HEK293T (cell line): ENCODE results near the gene MT1M.

ENCODE experiments used
- CTCF ChIA-PET: fragments of 350-600 bp; formaldehyde crosslinking; extraction: SDS; loops from one replicate; lab custom pipeline; 2021; ENCODE audit warnings: antibody characterized with exemption, inconsistent platforms; lab: Yijun Ruan, JAX
- POLR2A ChIA-PET: fragments of 350-600 bp; formaldehyde crosslinking; extraction: SDS; loops from one replicate; lab custom pipeline; 2020; ENCODE audit warnings: antibody characterized with exemption, inconsistent platforms; lab: Yijun Ruan, JAX
- DNase-seq: peaks from one replicate; pipeline ENCODE4 v3.0.0; 2012; ENCODE audit warnings: mixed read lengths; ENCODE audit errors: extremely low spot score
- ARNT ChIP-seq: fragments of 450-650 bp; IDR thresholded peaks from 2 replicates; pipeline ENCODE4 v1.6.1; 2017; ENCODE audit warnings: mild to moderate bottlenecking
- BHLHE40 ChIP-seq: fragments of 450-650 bp; IDR thresholded peaks from 2 replicates; pipeline ENCODE4 v1.6.1; 2016; ENCODE audit warnings: mild to moderate bottlenecking, moderate library complexity, borderline replicate concordance
- CTBP1 ChIP-seq: fragments of 450-650 bp; IDR thresholded peaks from 2 replicates; pipeline ENCODE4 v1.6.1; 2016; ENCODE audit warnings: borderline replicate concordance
- ELF4 ChIP-seq: fragments of 450-650 bp; IDR thresholded peaks from 2 replicates; pipeline ENCODE4 v1.6.1; 2017; ENCODE audit warnings: antibody characterized with exemption
- FOXA1 ChIP-seq: fragments of 450-650 bp; IDR thresholded peaks from 2 replicates; pipeline ENCODE4 v1.6.1; 2016; ENCODE audit warnings: mild to moderate bottlenecking
- FOXK2 ChIP-seq: fragments of 450-650 bp; IDR thresholded peaks from 2 replicates; pipeline ENCODE4 v1.6.1; 2016; ENCODE audit warnings: mild to moderate bottlenecking
- FOXM1 ChIP-seq: fragments of 450-650 bp; IDR thresholded peaks from 2 replicates; pipeline ENCODE4 v1.6.1; 2017; ENCODE audit warnings: mild to moderate bottlenecking, borderline replicate concordance
- HDGF ChIP-seq: fragments of 450-650 bp; IDR thresholded peaks from 2 replicates; pipeline ENCODE4 v1.6.1; 2017; ENCODE audit warnings: antibody characterized with exemption, borderline replicate concordance
- L3MBTL2 ChIP-seq: fragments of 450-650 bp; conservative IDR thresholded peaks from 2 replicates; pipeline ENCODE4 v1.6.1; 2016; ENCODE audit warnings: mild to moderate bottlenecking
- LEF1 ChIP-seq: fragments of 450-650 bp; IDR thresholded peaks from 2 replicates; pipeline ENCODE4 v1.6.1; 2017; ENCODE audit warnings: mild to moderate bottlenecking, borderline replicate concordance
- NFRKB ChIP-seq: fragments of 450-650 bp; IDR thresholded peaks from 2 replicates; pipeline ENCODE4 v1.6.1; 2016; ENCODE audit warnings: mild to moderate bottlenecking, moderate library complexity
- SP1 ChIP-seq: fragments of 450-650 bp; IDR thresholded peaks from 2 replicates; pipeline ENCODE4 v1.6.1; 2017
- SUZ12 ChIP-seq: fragments of 450-650 bp; IDR thresholded peaks from 2 replicates; pipeline ENCODE4 v1.6.1; 2016; ENCODE audit warnings: mild to moderate bottlenecking
- TARDBP ChIP-seq: fragments of 450-650 bp; IDR thresholded peaks from 2 replicates; pipeline ENCODE4 v1.6.1; 2016
- ZNF384 ChIP-seq: fragments of 450-650 bp; IDR thresholded peaks from 2 replicates; pipeline ENCODE4 v1.6.1; 2016
- TF ChIP-seq, protein P1 (sequence below): fragments of 450-650 bp; IDR thresholded peaks from 2 replicates; pipeline ENCODE4 v1.6.1; 2016

Gene MT1M

GRCh38 chr16:56632848-56633365, 448 bp downstream of the MT1M start:
- ChIA-PET CTCF (no interaction called here), POLR2A (no interaction called here)
- DNase-seq, result no peak
- TF ChIP-seq SUZ12 (no peak), NFRKB (no peak), HDGF (no peak), LEF1 (no peak)
- TF ChIP-seq, protein P1, sequence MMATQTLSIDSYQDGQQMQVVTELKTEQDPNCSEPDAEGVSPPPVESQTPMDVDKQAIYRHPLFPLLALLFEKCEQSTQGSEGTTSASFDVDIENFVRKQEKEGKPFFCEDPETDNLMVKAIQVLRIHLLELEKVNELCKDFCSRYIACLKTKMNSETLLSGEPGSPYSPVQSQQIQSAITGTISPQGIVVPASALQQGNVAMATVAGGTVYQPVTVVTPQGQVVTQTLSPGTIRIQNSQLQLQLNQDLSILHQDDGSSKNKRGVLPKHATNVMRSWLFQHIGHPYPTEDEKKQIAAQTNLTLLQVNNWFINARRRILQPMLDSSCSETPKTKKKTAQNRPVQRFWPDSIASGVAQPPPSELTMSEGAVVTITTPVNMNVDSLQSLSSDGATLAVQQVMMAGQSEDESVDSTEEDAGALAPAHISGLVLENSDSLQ, result no peak

- ChIA-PET POLR2A (no interaction called here), CTCF (no interaction called here)
- TF ChIP-seq, protein P1, result no peak
- no peak for TF ChIP-seq NFRKB
- DNase-seq, result no peak
Measured at GRCh38 chr16:56633535-56633934, 1.1 kb downstream of the MT1M start.

DNA sequence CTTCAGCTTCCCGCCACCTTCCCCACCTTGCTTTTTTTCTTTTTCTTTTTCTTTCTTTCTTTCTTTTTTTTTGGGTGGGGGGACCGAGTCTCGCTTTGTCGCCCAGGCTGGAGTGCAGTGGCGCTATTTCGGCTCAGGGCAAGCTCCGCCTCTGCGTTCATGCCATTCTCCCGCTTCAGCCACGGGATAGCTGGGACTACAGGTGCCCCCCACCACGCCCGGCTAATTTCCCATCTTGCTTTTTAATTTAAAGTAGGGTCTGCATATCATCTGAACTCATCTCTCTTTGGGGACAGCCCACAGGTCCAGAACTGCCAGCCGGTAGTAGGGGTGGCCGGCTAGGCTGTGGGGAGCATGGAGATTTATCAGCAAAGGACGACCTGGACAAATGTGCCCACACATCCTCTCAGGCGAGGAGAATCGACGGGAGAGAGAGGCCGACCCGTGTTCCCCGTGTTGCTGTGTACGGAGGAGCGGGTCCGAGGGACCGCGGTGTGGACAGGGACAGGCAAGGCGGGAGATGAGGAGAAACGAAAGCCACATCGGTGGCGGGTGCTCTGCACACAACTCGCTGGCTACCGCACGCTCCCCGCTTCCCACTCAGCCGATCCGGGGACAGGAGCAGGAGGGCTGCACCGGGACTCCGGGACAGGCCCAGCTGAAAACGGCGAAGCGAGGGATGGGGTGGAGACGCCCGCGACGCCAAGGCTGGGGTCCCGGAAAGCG, 2.4 kb downstream of the MT1M start:
- ChIA-PET CTCF (no interaction called here), POLR2A (interaction anchor here (1.1 kb wide), 1 partner anchor 27 kb away, joined by 3 read pairs; the partner anchor contains the start of gene MT2A)
- TF ChIP-seq NFRKB, result no peak
- no peak for TF ChIP-seq ZNF384
- no peak for TF ChIP-seq ELF4
- TF ChIP-seq SUZ12, result no peak
- TF ChIP-seq, protein P1, result no peak
- no peak for TF ChIP-seq HDGF
- no peak for TF ChIP-seq TARDBP
- no peak for TF ChIP-seq FOXA1
- TF ChIP-seq LEF1, result no peak
- no peak for TF ChIP-seq FOXM1
- TF ChIP-seq SP1, result no peak
- no peak for DNase-seq

DNA sequence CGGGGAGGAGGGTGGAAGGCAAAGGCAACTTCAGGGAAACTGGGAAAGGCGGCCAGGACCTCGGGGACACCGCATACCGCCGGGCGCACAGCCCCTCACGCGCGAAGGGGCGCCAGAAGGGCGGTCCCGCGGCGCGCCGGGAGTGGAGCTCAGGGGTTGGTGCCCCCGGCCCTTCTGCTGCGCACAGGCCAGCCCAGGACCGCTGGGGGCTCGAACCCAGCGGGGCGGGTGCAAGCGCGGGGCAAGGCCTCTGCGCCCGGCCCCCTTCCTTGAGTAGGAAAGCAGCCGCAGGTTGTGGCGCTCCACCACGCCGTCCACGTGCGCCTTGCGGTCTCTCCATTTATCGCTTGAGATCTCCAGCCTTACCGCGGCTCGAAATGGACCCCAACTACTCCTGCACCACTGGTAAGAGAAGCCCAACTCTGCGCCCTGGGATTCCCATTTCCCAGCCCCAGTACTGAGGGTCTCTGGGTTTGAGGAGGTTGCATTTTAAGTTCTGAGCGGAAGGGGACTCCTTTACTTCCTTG, 3.0 kb downstream of the MT1M start:
- TF ChIP-seq TARDBP, result no peak
- no peak for TF ChIP-seq BHLHE40
- no peak for TF ChIP-seq ZNF384
- no peak for TF ChIP-seq CTBP1
- TF ChIP-seq FOXA1, result no peak
- no peak for TF ChIP-seq LEF1
- no peak for TF ChIP-seq ELF4
- no peak for TF ChIP-seq FOXK2
- no peak for TF ChIP-seq L3MBTL2
- no peak for TF ChIP-seq ARNT
- no peak for TF ChIP-seq NFRKB
- no peak for TF ChIP-seq SP1
- TF ChIP-seq, protein P1, result no peak
- CTCF ChIA-PET, result no interaction called here
- POLR2A ChIA-PET, result no interaction called here
- no peak for DNase-seq

DNA sequence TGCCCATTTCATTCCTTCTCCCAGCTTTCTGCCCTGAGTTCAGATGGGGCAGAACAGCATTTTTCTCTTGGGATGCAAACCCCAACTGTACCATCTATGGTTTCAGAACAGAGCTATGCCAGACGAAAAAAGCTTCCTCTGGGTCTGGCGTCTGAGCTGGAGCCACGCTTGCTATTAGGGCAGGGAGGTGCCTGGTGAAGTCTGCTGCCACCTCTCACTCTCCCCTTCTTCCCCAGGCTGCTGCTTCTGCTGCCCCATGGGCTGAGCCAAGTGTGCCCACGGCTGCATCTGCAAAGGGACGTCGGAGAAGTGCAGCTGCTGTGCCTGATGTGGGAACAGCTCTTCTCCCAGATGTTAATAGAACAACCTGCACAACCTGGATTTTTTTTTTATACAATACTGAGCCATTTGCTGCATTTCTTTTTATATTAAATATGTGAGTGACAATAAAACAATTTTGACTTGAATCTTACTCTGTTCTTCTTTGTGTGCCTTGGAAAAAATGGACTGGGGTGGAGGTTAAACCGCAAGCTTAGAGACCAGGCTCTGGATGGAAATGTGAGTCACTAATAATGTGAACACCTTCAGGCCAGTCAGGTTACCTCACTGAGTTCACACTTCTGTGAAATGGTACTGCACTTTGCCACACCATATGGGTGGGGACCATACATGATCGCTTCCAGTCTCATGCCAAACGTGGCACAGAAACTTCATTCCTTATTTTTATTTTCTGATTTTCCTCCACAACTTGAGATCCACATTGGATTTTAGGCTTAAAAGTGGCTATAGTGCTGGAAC, 4.4 kb downstream of the MT1M start:
- ChIA-PET POLR2A (no interaction called here), CTCF (interaction anchor here (0.6 kb wide), 1 partner anchor 932 kb away, joined by 3 read pairs; no protein-coding TSS in a partner anchor)
- no peak for DNase-seq
- no peak for TF ChIP-seq BHLHE40
- TF ChIP-seq LEF1, result no peak
